Esophagus squamous epithelium (tissue), 4 donors: ENCODE data around the gene PARP4.

Experiments used
- CTCF ChIP-seq, 6 experiments: fragments of 450-650 bp in 4 of 6; fragments of 200-600 bp in 2 of 6; sonication (generic) in 2 of 6; IDR thresholded peaks; one replicate each; pipeline ENCODE4 v1.5.1; 2016 to 2019; ENCODE audit warnings: antibody characterized with exemption in 6 of 6, mild to moderate bottlenecking in 4 of 6, moderate library complexity in 4 of 6
- POLR2A ChIP-seq, 4 donors: fragments of 450-650 bp; IDR thresholded peaks; one replicate each; pipeline ENCODE4 v1.6.1; 2017; ENCODE audit warnings: antibody characterized with exemption in 4 of 4, mild to moderate bottlenecking in 4 of 4, moderate library complexity in 3 of 4

GRCh38 chr13:24473686-24474085 lies 38.9 kb downstream of the PARP4 start:
- TF ChIP-seq CTCF (IDR thresholded peaks at IDR 0.05) (no peak), POLR2A (IDR thresholded peaks at IDR 0.05) (no peak)
